ENCODE measurements around the gene FAM118A.
"Not testable (repeated sequence)": the region's sequence is repeated elsewhere in the genome, so short reads cannot be mapped to it uniquely, and the experiment has no call there.

Gene FAM118A

GRCh38 chr22:45309422-45310227, at the start of gene FAM118A:
Gene FAM118A (plus strand): TSS chr22:45309934. CDS start chr22:45322380, 12,446 bp downstream.
- peak; percentile 90 for DNase-seq (ENCODE audit: low spot score)

DNA sequence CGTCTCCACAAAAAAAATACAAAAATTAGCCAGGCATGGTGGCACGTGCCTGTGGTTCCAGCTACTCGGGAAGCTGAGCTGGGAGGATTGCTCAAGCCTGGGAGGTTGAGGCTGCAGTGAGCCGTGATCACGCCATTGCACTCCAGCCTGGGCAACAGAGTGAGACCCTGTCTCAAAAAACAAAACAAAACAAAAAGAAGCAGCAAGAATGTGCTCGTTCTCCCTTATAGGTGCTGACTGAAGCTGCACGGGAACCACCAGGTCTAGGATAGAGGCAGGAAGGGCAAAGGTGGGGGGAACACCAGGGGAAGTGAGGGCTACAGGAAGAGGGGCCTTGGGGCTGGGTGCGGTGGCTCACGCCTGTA, 49.4 kb upstream of the FAM118A start:
- DNase-seq (ENCODE audit: low spot score) = not testable (repeated sequence)

GRCh38 chr22:45261407-45262088, 48.2 kb upstream of the FAM118A start:
- no peak for DNase-seq (ENCODE audit: low spot score)

DNA sequence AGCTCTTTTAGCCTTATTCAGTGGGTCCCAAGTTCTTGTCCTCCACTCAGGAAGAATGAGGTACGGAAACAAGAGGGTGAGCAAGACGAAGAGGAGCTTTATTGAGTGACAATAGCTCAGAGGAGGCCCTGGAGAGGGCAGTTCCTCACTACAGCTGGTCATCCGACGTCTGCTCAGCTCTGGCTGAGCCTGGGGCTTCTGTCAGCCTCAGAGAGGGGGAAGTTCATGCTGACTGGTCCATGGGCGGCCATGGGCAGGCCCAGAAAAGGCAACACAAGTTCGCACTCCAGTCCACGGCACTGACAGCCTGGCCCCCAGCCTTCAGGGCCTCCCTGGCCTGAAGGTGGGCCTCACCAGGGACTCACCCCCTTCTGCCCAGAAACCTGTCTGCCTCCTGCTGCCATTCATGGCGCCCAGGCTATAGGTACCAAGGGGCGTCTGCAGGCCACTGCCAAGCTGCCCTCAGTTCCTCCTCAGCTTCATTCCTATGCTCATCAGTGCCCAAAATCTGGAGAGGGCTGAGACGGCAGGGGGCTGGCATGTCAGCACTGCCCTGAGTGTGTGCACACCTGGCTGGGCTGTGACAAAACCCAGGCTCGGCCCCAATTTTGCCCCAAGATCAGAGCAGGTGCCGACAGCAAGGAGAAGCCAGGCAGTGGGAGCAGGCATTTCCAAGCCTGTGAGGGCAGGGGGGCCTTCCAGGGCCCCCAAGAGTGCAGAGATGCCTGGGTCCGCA, 47.4 kb upstream of the FAM118A start:
- no peak for DNase-seq (ENCODE audit: low spot score)

- no peak for DNase-seq (ENCODE audit: low spot score)
Measured at GRCh38 chr22:45262931-45263462, 46.7 kb upstream of the FAM118A start.

- peak; percentile 82 for DNase-seq (ENCODE audit: low spot score)
Measured at GRCh38 chr22:45263463-45264269, 46.1 kb upstream of the FAM118A start.

GRCh38 chr22:45265535-45265934, 44.2 kb upstream of the FAM118A start:
- DNase-seq (ENCODE audit: low spot score) = no peak

DNA sequence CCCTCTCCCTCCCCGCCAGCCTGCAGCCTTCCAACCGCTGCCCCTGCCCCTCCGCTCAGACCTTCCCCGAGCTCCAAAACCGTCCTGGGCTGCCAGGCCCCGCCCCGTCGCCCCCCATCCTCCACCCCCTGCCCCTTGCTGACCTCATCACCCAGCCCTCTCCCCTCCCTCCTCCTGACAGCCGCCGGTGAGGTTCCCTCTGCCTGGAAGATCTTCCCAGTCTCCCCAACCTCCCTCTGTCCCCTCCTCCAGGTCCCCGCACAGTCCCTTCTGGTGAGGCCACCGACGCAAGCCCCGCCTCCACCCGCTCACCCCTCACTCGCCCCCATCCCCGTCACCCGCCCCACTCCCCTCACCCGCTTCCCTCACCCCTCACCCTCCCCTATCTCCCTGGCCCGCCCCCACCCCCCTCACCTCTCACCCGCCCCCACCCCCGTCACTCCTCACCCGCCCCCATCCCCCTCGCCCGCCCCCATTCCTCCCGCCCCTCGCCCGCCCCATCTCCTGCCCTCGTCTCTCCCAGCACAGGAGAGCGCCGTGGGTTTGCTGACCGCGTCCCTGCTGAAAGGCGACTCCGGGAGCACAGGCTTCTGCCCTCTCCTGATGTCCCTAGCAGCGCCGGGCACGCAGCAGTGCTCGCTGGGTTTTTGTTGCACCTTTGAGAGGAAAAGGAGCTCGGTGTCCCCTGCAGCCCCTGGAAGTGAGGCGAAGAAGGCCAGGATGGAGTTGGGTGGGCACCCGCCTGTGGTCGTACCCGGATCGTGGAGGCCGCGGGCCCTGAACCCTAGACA, 41.4 kb upstream of the FAM118A start:
- DNase-seq (ENCODE audit: low spot score) = no peak

- peak; percentile 76 for DNase-seq (ENCODE audit: low spot score)
Measured at GRCh38 chr22:45268958-45269844, 40.5 kb upstream of the FAM118A start.

- DNase-seq (ENCODE audit: low spot score) = no peak
Measured at GRCh38 chr22:45270095-45271020, 39.4 kb upstream of the FAM118A start.

DNA sequence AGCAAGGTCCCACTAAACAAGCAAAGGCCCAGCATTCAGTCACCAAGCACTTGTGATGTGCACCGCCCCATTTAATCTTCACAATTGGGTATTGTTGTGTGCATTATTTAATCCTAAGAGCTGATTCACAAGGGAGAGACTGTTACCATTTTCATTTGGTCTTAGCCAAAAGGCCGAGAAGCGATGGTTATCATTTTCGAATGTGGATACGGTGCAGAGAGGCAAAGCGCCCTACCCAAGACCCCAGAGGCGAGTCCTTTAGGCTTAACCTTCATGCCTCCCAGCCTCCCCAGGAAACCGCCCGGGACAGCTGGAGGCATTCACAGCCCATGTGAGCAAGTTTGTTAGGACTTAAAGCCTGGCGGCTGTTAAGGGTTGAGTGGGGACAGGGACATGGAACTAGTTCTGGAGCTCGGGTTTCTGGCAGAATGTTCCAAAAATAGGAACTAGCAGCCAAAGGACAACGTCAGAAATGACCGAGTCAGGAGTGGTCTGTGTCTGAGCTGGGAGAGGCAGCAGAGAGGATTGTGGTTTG, 38.0 kb upstream of the FAM118A start:
- peak; percentile 84 for DNase-seq (ENCODE audit: low spot score)

DNA sequence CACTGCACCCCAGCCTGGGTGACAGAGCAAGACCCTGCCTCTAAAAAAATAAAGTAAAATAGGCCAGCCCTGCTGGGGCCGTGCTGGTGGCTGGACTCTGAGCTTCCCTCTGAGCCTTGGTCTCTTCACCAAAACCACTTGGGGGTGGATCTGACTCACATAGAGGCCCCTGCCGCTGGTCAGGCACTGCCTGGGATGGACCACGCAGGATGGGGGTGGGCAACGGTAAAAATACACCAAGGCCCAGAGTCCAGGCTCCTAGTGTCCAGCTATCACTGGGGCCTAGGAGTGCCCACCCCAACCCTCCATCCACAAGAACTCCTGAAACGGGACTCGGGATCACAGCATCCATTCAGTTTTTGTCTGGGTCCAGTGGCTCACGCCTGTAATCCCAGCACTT, 37.2 kb upstream of the FAM118A start:
- DNase-seq (ENCODE audit: low spot score) = no peak

- DNase-seq (ENCODE audit: low spot score) = no peak
Measured at GRCh38 chr22:45273452-45274075, 36.2 kb upstream of the FAM118A start.

- DNase-seq (ENCODE audit: low spot score) = no peak
Measured at GRCh38 chr22:45276507-45277105, 33.1 kb upstream of the FAM118A start.

GRCh38 chr22:45277720-45278119, 32.0 kb upstream of the FAM118A start:
- DNase-seq (ENCODE audit: low spot score) = not testable (repeated sequence)

- DNase-seq (ENCODE audit: low spot score) = no peak
Measured at GRCh38 chr22:45278125-45278524, 31.6 kb upstream of the FAM118A start.

DNA sequence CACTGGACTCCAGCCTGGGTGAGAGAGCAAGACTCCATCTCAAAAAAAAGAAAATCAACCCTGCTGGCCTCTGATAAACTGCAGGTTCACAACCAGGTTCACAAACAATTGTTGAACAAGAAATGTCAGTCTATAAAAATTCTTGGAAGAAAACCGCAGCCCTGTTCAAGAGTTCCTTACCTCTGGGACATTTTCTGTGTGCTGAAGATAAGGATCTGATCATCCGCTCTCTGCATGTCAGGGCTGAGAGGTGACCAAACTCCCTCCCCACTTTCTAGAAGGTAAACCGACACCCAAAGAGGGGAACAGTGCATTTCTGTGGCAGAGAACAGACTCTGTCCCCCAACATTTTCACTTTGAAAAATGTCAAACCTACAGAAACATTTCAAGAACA, 29.1 kb upstream of the FAM118A start:
- no peak for DNase-seq (ENCODE audit: low spot score)

DNA sequence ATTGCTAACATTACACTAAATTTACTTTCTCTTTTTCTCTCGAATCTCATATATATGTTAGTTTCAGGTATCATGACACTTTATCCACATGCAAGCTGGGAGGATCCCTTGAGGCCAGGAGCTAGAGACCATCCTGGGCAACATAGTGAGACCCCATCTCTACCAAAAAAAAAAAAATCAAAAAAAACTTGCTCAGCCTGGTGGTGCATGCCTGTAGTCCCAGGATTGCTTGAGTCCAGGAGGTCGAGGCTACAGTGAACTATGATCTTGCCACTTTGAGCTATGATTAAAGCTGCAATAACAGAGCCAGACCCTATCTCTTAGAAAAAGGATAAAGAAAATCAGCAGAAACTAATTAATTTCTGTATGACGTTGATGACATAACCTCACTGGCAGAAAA, 28.7 kb upstream of the FAM118A start:
- DNase-seq (ENCODE audit: low spot score) = no peak

All from globus pallidus (tissue), 1 donor.